Esophagus (tissue), 2 donors: ENCODE results near the gene RCCD1. TPM values are rescaled to one million over a fixed set of nuclear protein-coding genes. Genes with fewer than 3 reads are reported as not detected.
"Not testable (repeated sequence)": the region's sequence is repeated elsewhere in the genome, so short reads cannot be mapped to it uniquely, and the experiment has no call there.

ENCODE experiments used
- H3K27ac ChIP-seq, 2 donors: one replicate each; pipeline ENCODE4 v1.5.1; 2013; ENCODE audit warnings: low read depth in 2 of 2, mild to moderate bottlenecking in 2 of 2, inconsistent platforms in 1 of 2, low read length in 1 of 2, moderate library complexity in 1 of 2
- H3K27me3 ChIP-seq, 2 donors: one replicate each; pipeline ENCODE4 v1.6.1; 2013; ENCODE audit warnings: low read length in 2 of 2, control low read depth in 1 of 2, mild to moderate bottlenecking in 1 of 2; ENCODE audit not compliant: insufficient read depth in 2 of 2, control insufficient read depth in 1 of 2
- H3K36me3 ChIP-seq, 2 donors: one replicate each; pipeline ENCODE4 v1.6.1; 2013; ENCODE audit warnings: low read length in 1 of 2; ENCODE audit not compliant: control insufficient read depth in 2 of 2, insufficient read depth in 2 of 2
- H3K4me1 ChIP-seq, 2 donors: one replicate each; pipeline ENCODE4 v1.6.1; 2013; ENCODE audit warnings: low read length in 1 of 2; ENCODE audit not compliant: control insufficient read depth in 2 of 2, insufficient read depth in 2 of 2
- H3K4me3 ChIP-seq, 2 donors: one replicate each; pipeline ENCODE4 v1.5.1; 2013; ENCODE audit warnings: low read length in 2 of 2, mild to moderate bottlenecking in 2 of 2, low read depth in 1 of 2, moderate library complexity in 1 of 2
- H3K9me3 ChIP-seq, 2 donors: one replicate each; pipeline ENCODE4 v1.6.1; 2013; ENCODE audit warnings: mild to moderate bottlenecking in 2 of 2, low read depth in 1 of 2, low read length in 1 of 2, moderate library complexity in 1 of 2; ENCODE audit not compliant: control insufficient read depth in 2 of 2, insufficient read depth in 1 of 2
- WGBS, 2 donors: extraction: QIAGEN DNeasy Blood & Tissue Kit; methylation state at CpG; one replicate each; pipeline ENCODE4 v1.1.7; 2013; 5-methylcytosine and 5-hydroxymethylcytosine counted together
- polyA plus RNA-seq, 2 donors: library from polyadenylated mRNA; stranded (reverse); fragments of 200-250 nt; gene quantifications; one replicate each; pipeline ENCODE4 v1.2.3, GENCODE V29; 2013
- donor health status: healthy with polysubstance abuse.
- donor health status: Bipolar disorder and iron deficiency.

RCCD1 gene
- polyA plus RNA-seq, 2 donors: 8.1 to 8.7 TPM

GRCh38 chr15:90918034-90918788, 36.5 kb upstream of the RCCD1 start:
- Histone ChIP-seq H3K4me1 (peaks cover 0 to 3% of the 10 kb centered on the region in 2 donors), H3K36me3 (peaks cover 18 to 58% of the 10 kb centered on the region in 2 donors), H3K27ac (no peak overlapping the region), H3K27me3 (no peaks in the 10 kb centered on the region), H3K4me3 (no peak overlapping the region), H3K9me3 (no peaks in the 10 kb centered on the region)
- 94 to 95% methylated on average over 23 of the region's 23 CpGs for WGBS, 2 donors

- no peak overlapping the region for H3K27ac ChIP-seq
- WGBS, 2 donors: 93 to 97% methylated on average over 6 of the region's 6 CpGs
- peaks cover 0 to 3% of the 10 kb centered on the region in 2 donors for H3K4me1 ChIP-seq
- H3K9me3 ChIP-seq: no peaks in the 10 kb centered on the region
- H3K27me3 ChIP-seq: no peaks in the 10 kb centered on the region
- H3K4me3 ChIP-seq: no peak overlapping the region
- H3K36me3 ChIP-seq: peaks cover 16 to 52% of the 10 kb centered on the region in 2 donors
These were observed 35.8 kb upstream of the RCCD1 start for GRCh38 chr15:90918835-90919234.

- Histone ChIP-seq H3K36me3 (peaks cover 16 to 33% of the 10 kb centered on the region in 2 donors), H3K27me3 (no peaks in the 10 kb centered on the region), H3K4me1 (peaks cover 0 to 3% of the 10 kb centered on the region in 2 donors), H3K27ac (no peak overlapping the region), H3K4me3 (no peak overlapping the region), H3K9me3 (no peaks in the 10 kb centered on the region)
- 79 to 94% methylated on average over 4 of the region's 4 CpGs for WGBS, 2 donors
These were observed 32.8 kb upstream of the RCCD1 start for GRCh38 chr15:90921887-90922286.

GRCh38 chr15:90922712-90923322, 31.9 kb upstream of the RCCD1 start:
- WGBS, 2 donors: 82 to 86% methylated on average over 7 of the region's 7 CpGs
- H3K9me3 ChIP-seq, H3K27ac ChIP-seq, H3K4me3 ChIP-seq, H3K4me1 ChIP-seq, H3K27me3 ChIP-seq: not testable (repeated sequence)
- H3K36me3 ChIP-seq: peaks cover 8 to 26% of the 10 kb centered on the region in 2 donors

GRCh38 chr15:90924375-90924774, 30.3 kb upstream of the RCCD1 start:
- H3K4me3 ChIP-seq: no peak overlapping the region
- H3K4me1 ChIP-seq: peaks cover 0 to 2% of the 10 kb centered on the region in 2 donors
- peaks cover 6 to 14% of the 10 kb centered on the region in 2 donors for H3K36me3 ChIP-seq
- H3K27me3 ChIP-seq: no peaks in the 10 kb centered on the region
- H3K27ac ChIP-seq: no peak overlapping the region
- no peaks in the 10 kb centered on the region for H3K9me3 ChIP-seq
- WGBS, 2 donors: 79 to 81% methylated on average over 5 of the region's 5 CpGs

- not testable (repeated sequence) for H3K4me1 ChIP-seq, H3K4me3 ChIP-seq, H3K9me3 ChIP-seq, H3K27me3 ChIP-seq, H3K36me3 ChIP-seq, H3K27ac ChIP-seq
- 92 to 95% methylated on average over 10 of the region's 10 CpGs for WGBS, 2 donors
These were observed 27.9 kb upstream of the RCCD1 start for GRCh38 chr15:90926766-90927165.

DNA sequence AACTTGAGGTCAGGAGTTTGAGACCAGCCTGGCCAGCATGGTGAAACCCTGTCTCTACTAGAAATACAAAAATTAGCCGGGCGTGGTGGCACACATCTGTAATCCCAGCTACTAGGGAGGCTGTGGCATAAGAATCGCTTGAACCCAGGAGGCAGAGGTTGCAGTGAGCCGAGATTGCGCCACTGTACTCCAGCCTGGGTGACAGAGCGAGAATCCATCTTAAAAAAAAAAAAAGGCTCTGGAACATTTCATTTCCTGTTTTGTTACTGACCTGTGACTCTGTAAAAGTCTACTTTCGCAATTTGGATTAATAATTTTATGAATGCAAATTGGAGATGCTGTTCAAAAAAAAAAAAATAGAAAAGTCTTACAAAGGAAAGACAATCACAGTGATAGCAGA, 26.6 kb upstream of the RCCD1 start:
- H3K4me1 ChIP-seq, H3K4me3 ChIP-seq, H3K27me3 ChIP-seq, H3K27ac ChIP-seq, H3K36me3 ChIP-seq, H3K9me3 ChIP-seq: not testable (repeated sequence)
- 88 to 91% methylated on average over 7 of the region's 7 CpGs for WGBS, 2 donors

GRCh38 chr15:90929246-90930019, 25.3 kb upstream of the RCCD1 start:
- peak overlapping the region; percentile 93 to 96 for H3K27ac ChIP-seq
- WGBS, 2 donors: 47 to 49% methylated on average over 21 of the region's 21 CpGs

GRCh38 chr15:90930861-90931574, 23.7 kb upstream of the RCCD1 start:
- peaks cover 5 to 8% of the 10 kb centered on the region in 2 donors for H3K4me1 ChIP-seq
- peak overlapping the region; percentile 10 to 74 for H3K4me3 ChIP-seq
- H3K27me3 ChIP-seq: no peaks in the 10 kb centered on the region
- peak overlapping the region; percentile 93 to 96 for H3K27ac ChIP-seq
- no peaks in the 10 kb centered on the region for H3K36me3 ChIP-seq
- H3K9me3 ChIP-seq: no peaks in the 10 kb centered on the region
- WGBS, 2 donors: 65 to 69% methylated on average over 15 of the region's 15 CpGs

More at GRCh38 chr15:90929246-90930019, 25.3 kb upstream of the RCCD1 start:
- Histone ChIP-seq H3K27me3 (no peaks in the 10 kb centered on the region), H3K36me3 (no peaks in the 10 kb centered on the region), H3K4me3 (peak overlapping the region; percentile 58 to 74), H3K9me3 (no peaks in the 10 kb centered on the region), H3K4me1 (peaks cover 0 to 5% of the 10 kb centered on the region in 2 donors)
